Activated B cell treated with CpG ODN at 0.5 μM for 24 hours (primary cell): ENCODE measurements around the gene TEX48. TPM values are rescaled to one million over a fixed set of nuclear protein-coding genes. Genes with fewer than 3 reads are reported as not detected.

ENCODE experiments used
- ATAC-seq: fragments of 200-7000 bp; cut with Tn5 transposase; one replicate; pipeline ENCODE4 v1.10.0; 2021; ENCODE audit warnings: low read depth, mild to moderate bottlenecking, moderate library complexity
- CTCF ChIA-PET: fragments of 350-600 bp; sonication (Branson Sonifier 250); formaldehyde crosslinking; loops from one replicate; lab custom pipeline; 2021; ENCODE audit warnings: antibody characterized with exemption; lab: Charles Lee
- POLR2A ChIA-PET: fragments of 350-600 bp; sonication (Branson Sonifier 250); formaldehyde crosslinking; loops from one replicate; lab custom pipeline; 2021; ENCODE audit warnings: antibody characterized with exemption; lab: Charles Lee
- DNase-seq: peaks from one replicate; pipeline ENCODE4 v3.0.0; 2022
- H3K27ac Mint-ChIP-seq: one replicate; pipeline ENCODE4 v1.8.0; 2020; ENCODE audit warnings: mixed read lengths
- H3K27me3 Mint-ChIP-seq: one replicate; pipeline ENCODE4 v1.8.0; 2021; ENCODE audit warnings: mixed read lengths
- H3K36me3 Mint-ChIP-seq: one replicate; pipeline ENCODE4 v1.8.0; 2021; ENCODE audit warnings: low read depth, mixed read lengths
- H3K4me1 Mint-ChIP-seq: one replicate; pipeline ENCODE4 v1.8.0; 2021; ENCODE audit warnings: mixed read lengths
- H3K4me3 Mint-ChIP-seq: one replicate; pipeline ENCODE4 v1.8.0; 2020; ENCODE audit warnings: mild to moderate bottlenecking, mixed read lengths
- H3K9me3 Mint-ChIP-seq: one replicate; pipeline ENCODE4 v1.8.0; 2020; ENCODE audit warnings: mixed read lengths
- intact Hi-C: fragments of 100-400 bp; cut with micrococcal nuclease; formaldehyde crosslinking; loops from one replicate; pipeline ENCODE4 v1.15.1; 2024
- total RNA-seq: library from RNA; stranded (reverse); gene quantifications from 2 replicates; pipeline ENCODE4 v1.2.3, GENCODE V29; 2022
- TF ChIP-seq, protein P1 (sequence below): fragments of 200-600 bp; IDR thresholded peaks from one replicate; pipeline ENCODE4 v1.8.0; 2022; ENCODE audit warnings: antibody characterized with exemption, mild to moderate bottlenecking

TEX48 gene
- total RNA-seq, 1 donor from 2014 or later: not detected

DNA sequence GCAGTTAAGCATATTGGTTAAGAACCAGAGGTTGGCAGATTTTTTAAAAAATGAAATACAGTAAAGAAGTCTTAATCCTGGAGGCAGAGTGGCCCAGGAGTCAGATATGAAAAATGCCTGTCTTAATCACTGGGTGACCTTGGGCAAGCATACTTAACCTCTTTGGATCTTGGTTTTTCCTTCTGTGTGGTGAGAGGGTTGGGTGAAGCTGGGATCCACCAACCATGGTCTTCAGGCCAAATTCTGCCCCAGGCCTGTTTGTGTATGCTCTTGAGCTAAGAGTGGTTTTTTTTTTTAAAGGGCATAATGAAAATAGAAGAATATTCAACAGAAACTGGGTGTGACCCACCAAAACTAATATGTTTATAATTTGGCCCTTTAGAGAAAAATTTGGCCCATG lies 20.0 kb upstream of the TEX48 start:
- Mint-ChIP-seq H3K9me3 (no peaks in the 10 kb centered on the region), H3K36me3 (no peaks in the 10 kb centered on the region), H3K27ac (no peak overlapping the region), H3K4me3 (no peak overlapping the region), H3K27me3 (peaks cover 2% of the 10 kb centered on the region), H3K4me1 (peaks cover 16% of the 10 kb centered on the region)
- POLR2A ChIA-PET: no interaction called here
- CTCF ChIA-PET: no interaction called here
- no peak for ATAC-seq
- TF ChIP-seq, protein P1, sequence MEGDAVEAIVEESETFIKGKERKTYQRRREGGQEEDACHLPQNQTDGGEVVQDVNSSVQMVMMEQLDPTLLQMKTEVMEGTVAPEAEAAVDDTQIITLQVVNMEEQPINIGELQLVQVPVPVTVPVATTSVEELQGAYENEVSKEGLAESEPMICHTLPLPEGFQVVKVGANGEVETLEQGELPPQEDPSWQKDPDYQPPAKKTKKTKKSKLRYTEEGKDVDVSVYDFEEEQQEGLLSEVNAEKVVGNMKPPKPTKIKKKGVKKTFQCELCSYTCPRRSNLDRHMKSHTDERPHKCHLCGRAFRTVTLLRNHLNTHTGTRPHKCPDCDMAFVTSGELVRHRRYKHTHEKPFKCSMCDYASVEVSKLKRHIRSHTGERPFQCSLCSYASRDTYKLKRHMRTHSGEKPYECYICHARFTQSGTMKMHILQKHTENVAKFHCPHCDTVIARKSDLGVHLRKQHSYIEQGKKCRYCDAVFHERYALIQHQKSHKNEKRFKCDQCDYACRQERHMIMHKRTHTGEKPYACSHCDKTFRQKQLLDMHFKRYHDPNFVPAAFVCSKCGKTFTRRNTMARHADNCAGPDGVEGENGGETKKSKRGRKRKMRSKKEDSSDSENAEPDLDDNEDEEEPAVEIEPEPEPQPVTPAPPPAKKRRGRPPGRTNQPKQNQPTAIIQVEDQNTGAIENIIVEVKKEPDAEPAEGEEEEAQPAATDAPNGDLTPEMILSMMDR: no peak
- intact Hi-C loops: no loop called here
- no peak for DNase-seq

- Mint-ChIP-seq H3K36me3 (no peaks in the 10 kb centered on the region), H3K27me3 (peaks cover 13% of the 10 kb centered on the region), H3K4me3 (peak overlapping the region; percentile 3), H3K9me3 (no peaks in the 10 kb centered on the region), H3K4me1 (peaks cover 20% of the 10 kb centered on the region), H3K27ac (peak overlapping the region; percentile 2)
- CTCF ChIA-PET: interaction anchor here (1.3 kb wide), 1 partner anchor 16 kb away, joined by 4 read pairs; the partner anchor contains the start of gene TEX48
- DNase-seq (no peak), ATAC-seq (peak; percentile 51)
- POLR2A ChIA-PET: no interaction called here
- intact Hi-C loops: loop anchor here (5.0 kb wide), 1 partner anchor 509 kb away; no protein-coding TSS in a partner anchor
- TF ChIP-seq, protein P1: no peak
Measured at GRCh38 chr9:114697951-114698351, 16.0 kb upstream of the TEX48 start.

DNA sequence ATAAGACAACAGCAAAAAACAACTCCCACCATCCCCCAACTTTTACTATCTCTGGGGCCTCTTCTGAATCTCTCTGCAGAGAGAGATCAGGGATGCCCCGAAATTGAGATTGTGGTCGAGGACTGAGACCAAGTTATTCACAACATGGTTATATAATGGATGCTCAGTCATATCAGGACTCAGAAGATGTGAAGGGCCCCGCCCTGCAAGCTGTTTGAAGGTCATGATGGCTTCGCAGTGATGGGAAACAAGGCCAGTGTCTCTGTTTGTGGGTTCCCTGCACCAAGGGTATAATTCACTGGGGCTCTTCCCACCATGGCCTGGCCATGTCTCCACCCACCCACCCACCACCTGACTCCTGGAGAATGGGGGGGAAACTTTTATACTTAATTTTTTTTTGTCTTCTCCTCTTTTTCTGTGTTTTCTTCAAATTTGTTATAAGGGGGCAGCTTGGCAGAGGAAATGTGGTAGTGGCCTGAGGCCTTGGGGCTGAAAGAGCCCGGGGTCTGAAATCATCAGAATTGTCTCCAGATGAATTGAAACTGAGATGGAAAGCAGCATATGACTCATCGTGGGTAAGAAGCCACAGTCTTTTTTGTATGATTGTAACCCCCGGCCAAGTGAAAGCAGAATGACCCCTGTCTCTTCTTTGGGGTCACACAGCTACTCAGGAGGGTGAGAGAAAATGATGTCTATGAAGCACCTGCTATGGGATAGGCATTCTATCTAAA lies 15.0 kb upstream of the TEX48 start:
- intact Hi-C loops: loop anchor here (5.0 kb wide), 1 partner anchor 510 kb away; no protein-coding TSS in a partner anchor
- H3K27me3 Mint-ChIP-seq: peaks cover 13% of the 10 kb centered on the region
- peak overlapping the region; percentile 28 for H3K4me3 Mint-ChIP-seq
- H3K4me1 Mint-ChIP-seq: peaks cover 20% of the 10 kb centered on the region
- peak; percentile 59 for ATAC-seq
- TF ChIP-seq, protein P1: no peak
- H3K36me3 Mint-ChIP-seq: no peaks in the 10 kb centered on the region
- DNase-seq: no peak
- POLR2A ChIA-PET: interaction anchor here (0.5 to 1.4 kb wide), 4 partner anchors 14 to 1292 kb away, joined by 3 to 5 read pairs (median 3); no protein-coding TSS in a partner anchor
- CTCF ChIA-PET: no interaction called here
- peak overlapping the region; percentile 81 for H3K27ac Mint-ChIP-seq
- no peaks in the 10 kb centered on the region for H3K9me3 Mint-ChIP-seq

DNA sequence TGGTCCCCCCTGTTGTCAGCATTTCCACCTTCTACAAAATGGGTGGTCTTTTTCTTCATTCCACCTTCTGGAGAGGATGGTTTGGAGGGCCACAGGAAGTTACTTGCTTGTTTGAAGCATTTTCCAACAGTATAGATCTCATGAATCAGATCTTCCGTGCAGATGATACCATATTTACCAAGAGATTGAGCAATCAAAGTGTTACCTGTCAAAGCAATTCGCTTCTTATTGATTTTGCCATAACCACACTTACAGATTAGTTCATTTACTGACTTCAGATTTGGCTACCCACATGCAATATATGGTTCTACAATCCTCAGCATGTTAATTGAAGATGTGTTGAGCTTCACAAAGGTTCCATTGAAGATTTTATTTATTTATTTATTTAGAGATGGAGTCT lies 14.0 kb upstream of the TEX48 start:
- ATAC-seq (no peak), DNase-seq (no peak)
- Mint-ChIP-seq H3K27me3 (peaks cover 16% of the 10 kb centered on the region), H3K36me3 (no peaks in the 10 kb centered on the region), H3K4me1 (peaks cover 27% of the 10 kb centered on the region), H3K4me3 (no peak overlapping the region), H3K27ac (no peak overlapping the region), H3K9me3 (no peaks in the 10 kb centered on the region)
- intact Hi-C loops: loop anchor here (5.0 kb wide), 1 partner anchor 511 kb away; no protein-coding TSS in a partner anchor
- TF ChIP-seq, protein P1: no peak
- ChIA-PET CTCF (no interaction called here), POLR2A (interaction anchor here (0.7 kb wide), 2 partner anchors 225 to 266 kb away, joined by 5 to 9 read pairs; no protein-coding TSS in a partner anchor)

DNA sequence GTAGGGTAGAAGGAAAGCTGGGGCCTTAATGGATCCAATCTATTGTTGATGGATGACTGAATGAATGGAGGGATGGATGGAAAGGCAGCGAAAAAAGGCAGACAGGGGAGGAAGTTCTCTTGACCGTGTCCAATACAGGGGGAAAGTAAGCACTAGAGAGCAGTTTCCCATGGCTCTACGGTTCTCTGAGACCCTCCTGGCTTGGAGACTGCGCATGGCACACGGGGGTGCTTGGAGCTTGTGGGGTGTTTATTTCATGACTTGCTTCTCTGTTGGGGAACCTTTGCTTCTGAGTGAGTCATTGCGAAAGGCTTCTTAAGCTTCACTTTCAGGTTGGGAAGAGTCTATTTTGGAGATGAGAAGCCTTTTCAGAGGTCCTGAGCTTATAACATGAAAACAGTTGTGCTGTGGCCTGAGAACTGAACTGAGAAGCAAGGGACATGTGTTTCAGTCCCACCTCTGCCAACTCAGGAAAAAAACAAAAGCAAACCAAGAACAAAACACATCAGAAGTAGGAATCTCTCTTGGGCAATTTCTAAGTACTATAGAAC lies 12.8 kb upstream of the TEX48 start:
- Mint-ChIP-seq H3K4me3 (no peak overlapping the region), H3K4me1 (peaks cover 30% of the 10 kb centered on the region), H3K9me3 (no peaks in the 10 kb centered on the region), H3K27ac (no peak overlapping the region), H3K27me3 (peaks cover 19% of the 10 kb centered on the region), H3K36me3 (no peaks in the 10 kb centered on the region)
- ATAC-seq (no peak), DNase-seq (no peak)
- intact Hi-C loops: loop anchor here (5.0 kb wide), 1 partner anchor 513 kb away; no protein-coding TSS in a partner anchor
- POLR2A ChIA-PET: no interaction called here
- CTCF ChIA-PET: no interaction called here
- TF ChIP-seq, protein P1: no peak
